ENCODE results near the gene PARD3.

PARD3 gene

GRCh38 chr10:34776090-34776690 is 38.9 kb downstream of the PARD3 start:
- DNase-seq, result no peak
- H3K9me3 ChIP-seq, result no peaks in the 10 kb centered on the region
- peaks cover 0 to 20% (median 10%) of the 10 kb centered on the region in 4 donors for H3K4me1 ChIP-seq
- H3K36me3 ChIP-seq, result no peaks in the 10 kb centered on the region
- H3K4me3 ChIP-seq, result no peak overlapping the region
- H3K27me3 ChIP-seq, result no peaks in the 10 kb centered on the region
- TF ChIP-seq CTCF (IDR thresholded peaks at IDR 0.05), result no peak
- intact Hi-C loops (cut with DNase I; ENCODE audit: low total_unique reads), result no loop called here
- no peak overlapping the region for H3K27ac ChIP-seq

GRCh38 chr10:34775044-34775637 is 40.0 kb downstream of the PARD3 start:
- no peak overlapping the region for H3K4me3 ChIP-seq
- no peak for TF ChIP-seq CTCF (IDR thresholded peaks at IDR 0.05)
- intact Hi-C loops (cut with DNase I; ENCODE audit: low total_unique reads), result no loop called here
- no peaks in the 10 kb centered on the region for H3K9me3 ChIP-seq
- H3K4me1 ChIP-seq, result peaks cover 0 to 11% (median under 1%) of the 10 kb centered on the region in 4 donors
- H3K36me3 ChIP-seq, result no peaks in the 10 kb centered on the region
- H3K27ac ChIP-seq, result no peak overlapping the region
- no peaks in the 10 kb centered on the region for H3K27me3 ChIP-seq
- no peak for DNase-seq

- intact Hi-C loops (cut with DNase I; ENCODE audit: low total_unique reads), result no loop called here
- Histone ChIP-seq H3K9me3 (no peaks in the 10 kb centered on the region), H3K27ac (no peak overlapping the region), H3K36me3 (no peaks in the 10 kb centered on the region), H3K4me1 (peaks cover 0 to 15% (median 1%) of the 10 kb centered on the region in 4 donors), H3K4me3 (no peak overlapping the region), H3K27me3 (no peaks in the 10 kb centered on the region)
- no peak for DNase-seq
- no peak for TF ChIP-seq CTCF (IDR thresholded peaks at IDR 0.05)
Measured at GRCh38 chr10:34773636-34774630, 41.2 kb downstream of the PARD3 start.

- Histone ChIP-seq H3K4me1 (peaks cover 0 to 21% (median 9%) of the 10 kb centered on the region in 4 donors), H3K27ac (no peak overlapping the region), H3K9me3 (no peaks in the 10 kb centered on the region), H3K36me3 (no peaks in the 10 kb centered on the region), H3K4me3 (no peak overlapping the region), H3K27me3 (no peaks in the 10 kb centered on the region)
- TF ChIP-seq CTCF (IDR thresholded peaks at IDR 0.05), result no peak
- intact Hi-C loops (cut with DNase I; ENCODE audit: low total_unique reads), result no loop called here
- no peak for DNase-seq
Measured at GRCh38 chr10:34771525-34771924, 43.6 kb downstream of the PARD3 start.

- H3K27ac ChIP-seq, result no peak overlapping the region
- TF ChIP-seq CTCF (IDR thresholded peaks at IDR 0.05), result no peak
- no peaks in the 10 kb centered on the region for H3K9me3 ChIP-seq
- H3K36me3 ChIP-seq, result no peaks in the 10 kb centered on the region
- peaks cover 0 to 17% (median 10%) of the 10 kb centered on the region in 4 donors for H3K4me1 ChIP-seq
- intact Hi-C loops (cut with DNase I; ENCODE audit: low total_unique reads), result no loop called here
- H3K4me3 ChIP-seq, result no peak overlapping the region
- no peak for DNase-seq
- no peaks in the 10 kb centered on the region for H3K27me3 ChIP-seq
Measured at GRCh38 chr10:34771106-34771505, 44.0 kb downstream of the PARD3 start.
